GM21367 (cell line): ENCODE data around the gene CDH20.
A peak's percentile ranks its signal among the peaks of the same experiment; 100 is the strongest.
"Not testable (repeated sequence)": the region's sequence is repeated elsewhere in the genome, so short reads cannot be mapped to it uniquely, and the experiment has no call there.

Source experiments
- ATAC-seq: cut with Tn5 transposase; IDR thresholded peaks from one replicate; pipeline ENCODE4 v1.9.1; 2021; ENCODE audit not compliant: unreplicated experiment

The CDH20 gene

GRCh38 chr18:61340148-61340547, 6.9 kb downstream of the CDH20 start:
- no peak for ATAC-seq

DNA sequence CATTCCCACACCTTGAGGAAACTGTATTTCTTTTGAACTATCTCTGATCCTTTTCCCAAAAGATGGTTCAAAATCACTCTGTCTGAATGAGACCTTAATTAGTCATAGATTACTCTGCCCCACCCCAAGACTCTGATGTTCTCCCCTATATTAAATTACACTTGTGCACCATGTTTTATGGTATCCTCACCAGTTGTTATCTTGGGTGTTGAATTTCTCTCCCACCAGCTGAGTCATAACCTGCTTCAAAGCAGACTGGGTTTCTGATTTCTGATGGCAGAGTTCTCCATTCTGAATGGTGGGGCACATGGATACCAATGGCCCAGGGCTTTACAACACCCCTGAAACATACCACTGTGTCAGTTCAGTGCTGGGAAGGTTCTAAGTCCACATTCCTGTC, 15.0 kb downstream of the CDH20 start:
- ATAC-seq: no peak

- ATAC-seq: no peak
Observed at GRCh38 chr18:61350578-61350977, 17.3 kb downstream of the CDH20 start.

DNA sequence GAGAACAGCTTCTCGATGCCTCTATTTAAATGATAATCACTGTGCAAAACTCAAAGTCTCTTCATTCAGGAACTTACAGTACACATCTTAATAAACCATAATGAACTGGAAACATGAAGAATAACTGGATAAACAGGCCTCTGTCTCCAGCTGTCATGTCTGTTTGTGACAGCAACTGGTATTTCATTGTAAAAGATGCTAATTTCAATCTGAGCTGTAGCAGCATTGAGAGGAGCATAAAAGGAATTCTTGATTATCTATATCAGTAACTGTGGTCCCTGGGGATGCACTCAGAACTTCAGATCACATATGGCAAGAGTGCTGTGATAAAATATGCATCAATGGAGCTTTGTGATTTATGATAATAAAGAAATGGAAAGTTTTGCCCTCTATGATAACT, 18.8 kb downstream of the CDH20 start:
- no peak for ATAC-seq

GRCh38 chr18:61352611-61353010, 19.4 kb downstream of the CDH20 start:
- no peak for ATAC-seq

DNA sequence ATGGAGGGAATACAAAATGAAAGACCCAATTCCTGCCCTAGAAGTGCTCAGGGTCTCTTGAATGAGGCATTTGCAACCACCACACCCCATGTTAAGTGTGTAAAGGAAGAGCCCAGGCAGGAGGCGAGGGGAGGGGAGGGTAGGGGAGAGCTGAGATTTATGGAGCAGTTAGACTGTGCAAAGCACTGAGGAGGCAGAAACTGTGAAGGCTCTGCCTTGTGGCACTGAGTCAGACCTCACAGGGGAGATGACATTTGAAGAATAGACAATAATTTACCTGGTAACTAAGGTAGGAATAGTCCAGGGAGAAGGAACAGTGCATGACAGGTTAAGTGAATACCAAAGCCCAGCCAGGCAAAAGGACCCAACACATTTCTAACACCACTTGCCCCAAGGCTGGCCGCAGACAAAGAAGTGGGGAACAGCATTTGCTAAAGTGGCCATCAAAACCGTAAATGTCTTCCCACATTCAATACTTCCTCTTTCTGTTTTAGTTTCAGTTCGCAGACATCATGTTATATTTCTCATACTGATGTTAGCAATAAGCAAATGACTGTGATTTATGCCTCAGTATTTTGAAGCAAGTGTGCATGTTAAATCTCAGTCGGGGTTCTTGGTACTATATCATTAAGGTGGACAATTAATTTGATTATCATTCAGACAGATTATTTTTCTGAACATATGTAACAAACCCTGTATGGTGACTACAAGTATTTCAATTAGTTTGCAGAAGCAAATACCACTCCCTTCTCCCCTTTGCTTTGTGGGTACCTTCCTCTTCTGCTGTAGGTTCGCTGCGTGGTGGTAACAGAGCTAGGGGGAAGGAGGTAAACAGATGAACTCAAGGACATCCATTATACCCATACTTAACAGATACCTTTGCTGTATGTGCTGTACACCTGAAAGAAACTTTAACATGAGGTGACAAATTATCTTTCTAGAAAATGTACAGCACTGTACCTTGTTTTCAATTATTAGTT, 27.5 kb downstream of the CDH20 start:
- ATAC-seq: peak; percentile 96

GRCh38 chr18:61362511-61362910, 29.3 kb downstream of the CDH20 start:
- ATAC-seq: no peak

DNA sequence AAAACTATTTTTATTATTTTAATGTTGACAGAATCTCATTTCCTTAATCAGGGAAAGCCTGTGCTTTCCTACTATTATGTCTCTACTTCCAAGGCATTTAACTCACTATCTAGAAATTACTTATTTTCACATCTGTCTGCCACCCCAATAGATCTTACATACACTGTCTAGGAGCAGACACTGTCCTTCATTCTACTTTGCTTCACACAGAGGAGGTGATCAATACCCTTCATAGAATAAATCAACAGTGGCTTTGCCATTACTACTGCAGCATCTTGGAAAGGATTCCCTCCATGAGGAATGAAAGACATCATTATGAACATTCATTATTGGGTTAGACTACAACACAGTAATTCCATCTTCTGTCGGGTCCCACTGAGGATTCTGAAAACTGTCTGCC, 31.7 kb downstream of the CDH20 start:
- no peak for ATAC-seq

DNA sequence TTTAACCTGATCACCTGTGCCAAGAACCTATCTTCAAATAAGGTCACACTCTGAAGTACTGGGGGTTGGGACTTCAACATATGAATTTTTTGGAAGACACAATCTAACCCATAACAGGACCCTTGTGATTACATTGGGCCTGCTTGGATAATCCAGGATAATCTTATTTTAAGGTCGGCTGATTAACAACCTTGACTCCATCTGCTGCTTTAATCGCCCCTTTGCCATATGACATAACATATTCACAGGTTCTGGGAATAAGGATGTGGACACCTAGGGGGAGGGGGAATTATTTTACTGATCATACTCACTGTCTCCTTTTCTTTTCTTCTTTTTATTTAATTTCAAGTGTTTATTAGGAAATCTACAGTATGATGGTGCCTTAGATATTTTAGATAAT, 34.8 kb downstream of the CDH20 start:
- ATAC-seq: no peak

DNA sequence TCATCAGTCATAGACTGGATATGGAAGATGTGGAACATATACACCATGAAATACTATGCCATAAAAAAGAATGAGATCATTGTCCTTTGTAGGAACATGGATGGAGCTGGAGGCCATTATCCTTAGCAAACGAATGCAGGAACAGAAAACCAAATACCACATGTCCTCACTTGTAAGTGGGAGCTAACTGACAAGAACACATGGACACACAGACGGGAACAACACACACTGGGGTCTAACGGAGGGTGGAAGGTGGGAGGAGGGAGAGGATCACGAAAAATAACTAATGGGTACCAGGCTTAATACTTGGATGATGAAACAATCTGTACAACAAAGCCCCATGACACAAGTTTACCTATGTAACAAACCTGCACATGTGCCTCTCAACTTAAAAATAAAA, 36.4 kb downstream of the CDH20 start:
- ATAC-seq: not testable (repeated sequence)

GRCh38 chr18:61371111-61371510, 37.9 kb downstream of the CDH20 start:
- no peak for ATAC-seq

DNA sequence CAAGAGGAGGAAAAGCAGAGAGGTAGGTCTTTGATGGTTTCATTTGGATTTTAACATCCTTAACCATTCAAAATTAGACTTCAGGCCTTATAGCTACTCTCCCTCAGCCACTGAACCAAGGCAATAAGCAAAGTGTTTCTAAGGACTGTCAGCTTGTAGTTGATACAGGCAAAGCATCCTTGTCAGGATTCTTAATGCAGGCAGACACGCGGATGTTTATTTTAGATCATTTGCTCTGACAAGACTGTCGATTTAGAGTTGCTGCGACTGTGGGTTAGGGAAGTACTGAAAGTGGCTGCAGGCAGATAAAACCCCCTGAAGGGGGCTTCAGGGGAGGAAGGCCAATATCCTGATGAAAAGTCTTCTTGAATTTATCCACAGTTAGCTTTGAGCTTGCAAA, 46.6 kb downstream of the CDH20 start:
- ATAC-seq: no peak

DNA sequence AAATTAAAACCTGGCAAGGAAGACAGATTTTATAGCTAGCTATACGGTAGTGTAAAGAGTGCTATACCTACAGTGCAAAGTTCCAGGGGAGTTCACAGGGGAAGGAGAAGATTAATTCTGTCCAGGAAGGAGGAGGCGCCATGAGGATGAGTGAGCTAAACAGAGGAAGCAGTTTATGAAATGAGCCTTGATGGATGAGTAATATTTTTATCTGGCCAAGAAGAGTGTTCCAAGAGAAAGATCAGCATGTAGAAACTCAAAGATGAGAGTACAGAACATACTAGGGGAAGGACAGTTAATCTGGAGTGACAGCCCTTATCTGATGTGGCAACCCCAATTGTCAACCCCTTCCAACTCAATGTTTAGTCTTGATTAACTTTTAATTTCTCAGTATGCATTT, 54.8 kb downstream of the CDH20 start:
- ATAC-seq: no peak

DNA sequence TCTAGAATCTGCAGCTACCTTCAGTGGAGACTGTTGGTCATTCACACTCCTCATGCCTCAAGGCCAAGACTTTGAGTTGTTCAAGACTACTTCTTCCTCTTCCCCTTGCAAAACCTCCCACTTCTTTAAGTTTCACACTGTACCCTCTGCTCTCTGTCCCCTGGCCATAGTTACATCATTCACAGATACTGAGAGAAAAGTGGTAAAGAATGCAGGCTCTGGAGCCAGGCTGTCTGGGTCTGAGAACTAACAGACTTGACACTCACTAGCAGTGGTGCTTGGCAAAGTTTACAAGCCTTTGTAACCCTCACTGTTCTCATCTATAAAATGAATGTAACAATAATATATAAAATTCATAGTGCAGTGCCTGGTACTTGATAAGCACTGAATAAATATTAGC, 61.8 kb downstream of the CDH20 start:
- ATAC-seq: no peak

DNA sequence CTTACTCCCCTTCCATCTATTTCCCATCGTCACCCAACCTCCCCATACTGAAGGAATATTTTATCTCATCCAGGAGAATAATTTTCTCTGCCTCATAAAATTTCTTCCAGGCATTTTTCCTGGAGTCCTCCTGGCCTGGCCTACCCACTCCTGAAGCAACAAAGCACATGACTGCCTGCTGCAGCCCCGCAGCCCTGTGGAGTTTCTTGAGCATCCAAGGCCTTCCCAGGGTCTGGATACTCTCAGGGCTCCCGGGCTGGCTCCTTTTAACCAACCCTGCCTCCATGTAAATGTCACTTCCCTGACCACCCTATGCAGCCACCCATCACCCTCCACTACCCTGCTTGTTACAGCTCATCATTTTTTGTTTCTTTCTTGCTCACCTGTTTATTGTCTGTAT, 64.0 kb downstream of the CDH20 start:
- ATAC-seq: no peak

- no peak for ATAC-seq
Observed at GRCh38 chr18:61398961-61399705, 65.9 kb downstream of the CDH20 start.

- no peak for ATAC-seq
Observed at GRCh38 chr18:61400016-61400635, 66.9 kb downstream of the CDH20 start.

- ATAC-seq: no peak
Observed at GRCh38 chr18:61400716-61401115, 67.5 kb downstream of the CDH20 start.

DNA sequence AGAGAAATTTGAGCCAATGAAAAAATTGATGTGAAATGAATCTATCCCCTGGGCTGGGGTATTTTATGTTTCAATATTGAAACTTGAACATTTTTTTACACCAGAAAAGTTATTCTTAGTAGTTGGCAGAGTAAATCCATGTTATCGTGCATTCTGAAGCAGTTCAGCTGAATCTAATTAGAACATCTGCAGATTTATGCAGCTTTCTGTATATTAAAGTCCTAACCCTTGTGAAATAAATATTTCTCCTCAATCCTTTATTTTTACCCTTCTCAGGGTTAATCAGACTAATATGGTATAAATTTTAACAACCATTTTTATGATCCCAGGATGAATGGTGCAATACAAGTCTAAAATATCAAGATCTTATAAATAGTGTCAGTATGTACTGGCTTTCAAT, 69.5 kb downstream of the CDH20 start:
- no peak for ATAC-seq

GRCh38 chr18:61413396-61413795, 80.2 kb downstream of the CDH20 start:
- no peak for ATAC-seq

DNA sequence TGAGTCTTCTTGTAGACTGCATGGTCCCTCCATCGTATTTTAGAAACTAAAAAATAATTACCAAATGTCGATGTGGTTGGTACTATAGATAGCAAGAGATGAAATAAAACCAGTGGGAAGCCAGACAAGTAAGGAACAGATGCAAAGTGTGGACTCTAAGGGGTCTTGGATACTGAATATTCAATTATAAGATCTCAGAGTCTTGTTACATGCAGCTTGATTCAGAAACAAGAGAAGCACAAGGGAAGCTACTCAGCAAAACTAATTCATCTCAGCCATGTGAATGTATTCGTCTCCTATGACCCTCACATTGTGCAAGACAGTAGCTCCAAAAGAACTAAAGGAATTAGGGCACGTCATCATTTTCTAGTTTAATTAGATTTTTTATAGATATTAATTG, 80.9 kb downstream of the CDH20 start:
- ATAC-seq: no peak

GRCh38 chr18:61419763-61420162, 86.5 kb downstream of the CDH20 start:
- no peak for ATAC-seq
